Nephron progenitor cell (in vitro differentiated cells): ENCODE measurements around the gene C22orf23.

Experiments
- DNase-seq: peaks from one replicate; pipeline ENCODE4 v3.0.0; 2021
- H3K27ac Mint-ChIP-seq: 2 replicates; pipeline ENCODE4 v1.8.0; 2021; ENCODE audit warnings: mild to moderate bottlenecking, moderate library complexity, mixed read lengths
- H3K27me3 Mint-ChIP-seq: 2 replicates; pipeline ENCODE4 v1.8.0; 2021; ENCODE audit warnings: mild to moderate bottlenecking, low read depth, mixed read lengths; ENCODE audit not compliant: poor library complexity
- H3K36me3 Mint-ChIP-seq: 2 replicates; pipeline ENCODE4 v1.8.0; 2021; ENCODE audit warnings: low read depth, mixed read lengths
- H3K4me1 Mint-ChIP-seq: 2 replicates; pipeline ENCODE4 v1.8.0; 2021; ENCODE audit warnings: mixed read lengths
- H3K4me3 Mint-ChIP-seq: 2 replicates; pipeline ENCODE4 v1.8.0; 2021; ENCODE audit warnings: mild to moderate bottlenecking, moderate library complexity, mixed read lengths
- H3K9me3 Mint-ChIP-seq: 2 replicates; pipeline ENCODE4 v1.8.0; 2021; ENCODE audit warnings: mild to moderate bottlenecking, moderate library complexity, mixed read lengths
- TF ChIP-seq, protein P1 (sequence below): fragments of 200-600 bp; sonication (generic); IDR thresholded peaks from 2 replicates; pipeline ENCODE4 v1.5.0; 2021; ENCODE audit warnings: antibody characterized with exemption

Gene C22orf23

DNA sequence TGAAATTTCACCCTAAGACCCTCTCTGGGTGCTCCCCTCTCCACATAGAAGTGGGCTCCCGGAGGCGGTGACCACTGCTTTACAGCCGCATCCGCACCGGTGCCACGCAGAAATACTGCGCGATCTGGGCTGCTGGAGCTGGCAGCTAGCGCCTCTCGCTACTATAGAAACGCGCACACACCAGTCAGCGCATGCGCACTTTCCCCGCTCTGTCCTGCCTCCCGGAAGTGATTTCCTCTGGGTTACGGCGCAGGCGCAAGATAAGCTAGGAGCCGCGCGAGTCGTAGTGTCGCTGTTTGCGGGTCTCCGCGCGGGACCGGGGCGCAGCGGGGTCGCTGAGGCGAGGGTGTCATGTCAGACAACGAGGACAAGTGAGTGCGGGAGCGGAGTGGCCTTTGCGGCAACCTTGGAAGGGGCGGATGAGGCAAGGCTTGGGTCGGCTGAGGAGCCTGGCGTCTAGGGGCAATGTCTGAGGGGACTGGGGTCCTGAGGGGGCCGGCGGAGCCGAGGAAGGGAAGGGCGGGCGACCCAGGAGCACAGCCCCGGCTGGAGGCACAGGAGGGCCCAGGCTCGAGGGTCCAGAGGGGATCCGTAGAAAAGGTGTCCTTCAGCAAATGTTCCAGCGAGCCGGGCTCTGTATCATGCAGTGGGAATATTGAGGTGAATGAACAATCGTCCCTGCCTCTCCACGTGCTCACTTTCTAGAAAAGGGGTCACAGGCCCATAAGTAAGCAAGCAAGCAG, at the start of gene C22orf23, which contains the start of gene POLR2F:
Gene C22orf23 (minus strand): TSS at position 165 of the 743 bp plus-strand sequence. CDS start 452 bp downstream, outside the sequence.
Gene POLR2F (plus strand): TSS at position 263 of the 743 bp plus-strand sequence. CDS start 89 bp downstream, at position 352.
- TF ChIP-seq, protein P1, sequence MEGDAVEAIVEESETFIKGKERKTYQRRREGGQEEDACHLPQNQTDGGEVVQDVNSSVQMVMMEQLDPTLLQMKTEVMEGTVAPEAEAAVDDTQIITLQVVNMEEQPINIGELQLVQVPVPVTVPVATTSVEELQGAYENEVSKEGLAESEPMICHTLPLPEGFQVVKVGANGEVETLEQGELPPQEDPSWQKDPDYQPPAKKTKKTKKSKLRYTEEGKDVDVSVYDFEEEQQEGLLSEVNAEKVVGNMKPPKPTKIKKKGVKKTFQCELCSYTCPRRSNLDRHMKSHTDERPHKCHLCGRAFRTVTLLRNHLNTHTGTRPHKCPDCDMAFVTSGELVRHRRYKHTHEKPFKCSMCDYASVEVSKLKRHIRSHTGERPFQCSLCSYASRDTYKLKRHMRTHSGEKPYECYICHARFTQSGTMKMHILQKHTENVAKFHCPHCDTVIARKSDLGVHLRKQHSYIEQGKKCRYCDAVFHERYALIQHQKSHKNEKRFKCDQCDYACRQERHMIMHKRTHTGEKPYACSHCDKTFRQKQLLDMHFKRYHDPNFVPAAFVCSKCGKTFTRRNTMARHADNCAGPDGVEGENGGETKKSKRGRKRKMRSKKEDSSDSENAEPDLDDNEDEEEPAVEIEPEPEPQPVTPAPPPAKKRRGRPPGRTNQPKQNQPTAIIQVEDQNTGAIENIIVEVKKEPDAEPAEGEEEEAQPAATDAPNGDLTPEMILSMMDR = no peak
- Mint-ChIP-seq H3K27me3 (peaks cover 17% of the 10 kb centered on the region), H3K27ac (peak within 1 kb of the TSS; percentile 85), H3K4me1 (peaks cover 40% of the 10 kb centered on the region), H3K9me3 (no peaks in the 10 kb centered on the region), H3K4me3 (peak within 1 kb of the TSS; percentile 98), H3K36me3 (peaks cover 30% of the 10 kb centered on the region)
- DNase-seq = peak; percentile 98

DNA sequence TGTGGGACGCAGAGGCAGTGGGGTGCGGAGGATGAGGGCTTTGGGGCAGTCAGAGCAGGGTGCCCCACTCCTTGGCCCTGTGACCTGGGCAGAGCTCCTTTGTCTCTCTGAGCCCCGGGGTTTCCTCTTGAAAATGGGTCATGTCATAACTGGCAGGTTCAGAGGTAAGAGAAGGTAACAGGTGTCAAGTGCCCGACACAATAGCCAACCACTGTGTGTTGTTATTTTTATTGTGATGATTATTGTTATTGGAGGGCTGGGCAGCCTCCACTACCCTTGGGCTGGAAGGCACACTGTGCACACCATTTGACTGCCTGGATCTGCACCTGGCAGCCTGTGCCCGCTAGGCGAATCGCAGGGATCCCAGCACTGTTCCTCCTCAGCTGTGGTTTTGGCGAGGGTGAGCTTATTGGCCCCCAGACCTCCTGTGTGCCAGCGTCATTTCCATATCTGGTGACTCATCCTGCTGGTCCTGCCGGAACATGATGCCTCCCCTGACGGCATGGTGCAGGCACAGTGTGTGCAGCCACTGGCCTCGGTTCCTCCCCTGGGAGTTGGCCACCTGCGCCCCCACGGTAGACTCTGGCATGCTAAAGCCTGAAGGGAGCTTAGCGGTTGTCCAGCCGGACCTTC, 46.4 kb upstream of the C22orf23 start:
- no peak overlapping the region for H3K27ac Mint-ChIP-seq
- H3K4me3 Mint-ChIP-seq = no peak overlapping the region
- H3K4me1 Mint-ChIP-seq = peaks cover 36% of the 10 kb centered on the region
- DNase-seq = no peak
- TF ChIP-seq, protein P1 = no peak
- no peaks in the 10 kb centered on the region for H3K36me3 Mint-ChIP-seq
- peaks cover 8% of the 10 kb centered on the region for H3K27me3 Mint-ChIP-seq
- no peaks in the 10 kb centered on the region for H3K9me3 Mint-ChIP-seq

DNA sequence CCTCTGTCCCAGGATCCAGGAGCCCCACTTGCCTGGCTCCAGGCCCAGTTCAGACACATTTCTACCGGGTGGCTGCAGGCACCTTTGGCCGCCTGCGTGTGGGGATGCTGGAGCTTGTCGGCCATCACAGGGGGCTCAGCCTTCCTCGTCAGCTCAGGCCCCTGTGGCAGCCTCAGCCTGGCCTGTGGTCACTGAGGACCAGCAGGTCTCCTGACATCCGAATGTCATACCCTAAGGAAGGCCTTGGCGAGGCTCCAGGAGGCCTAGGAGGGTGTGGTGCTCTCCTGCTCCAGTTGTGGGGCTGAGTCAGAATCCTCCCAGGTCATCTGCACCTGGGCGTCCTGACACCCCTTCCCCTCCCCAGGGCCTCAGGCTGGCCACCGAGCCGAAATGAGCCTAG, 45.8 kb upstream of the C22orf23 start:
- Mint-ChIP-seq H3K36me3 (no peaks in the 10 kb centered on the region), H3K4me1 (peaks cover 36% of the 10 kb centered on the region), H3K9me3 (no peaks in the 10 kb centered on the region), H3K27ac (no peak overlapping the region), H3K27me3 (peaks cover 8% of the 10 kb centered on the region), H3K4me3 (no peak overlapping the region)
- TF ChIP-seq, protein P1 = no peak
- no peak for DNase-seq

DNA sequence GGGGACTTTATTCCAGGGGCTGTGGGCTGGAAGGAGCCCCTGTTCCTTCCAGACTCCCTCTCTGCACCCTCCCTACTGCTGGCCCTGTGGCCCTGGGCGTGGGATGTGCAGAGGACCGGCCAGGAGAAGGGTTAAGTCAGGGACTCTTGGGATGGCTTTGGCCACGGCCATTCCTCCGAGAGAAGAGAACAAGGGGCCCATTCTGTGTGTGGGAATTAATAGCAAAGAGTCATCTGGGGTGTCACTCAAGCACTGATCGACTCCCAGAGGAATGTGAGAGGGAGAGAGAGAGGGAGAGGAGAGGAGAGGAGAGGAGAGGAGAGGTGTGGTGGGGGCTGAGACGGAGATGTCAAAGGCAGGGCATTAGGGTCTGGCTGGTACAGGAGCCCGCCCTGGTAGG, 45.1 kb upstream of the C22orf23 start:
- Mint-ChIP-seq H3K9me3 (no peaks in the 10 kb centered on the region), H3K27ac (no peak overlapping the region), H3K27me3 (peaks cover 8% of the 10 kb centered on the region), H3K4me1 (peaks cover 36% of the 10 kb centered on the region), H3K36me3 (no peaks in the 10 kb centered on the region), H3K4me3 (no peak overlapping the region)
- no peak for DNase-seq
- TF ChIP-seq, protein P1 = no peak

DNA sequence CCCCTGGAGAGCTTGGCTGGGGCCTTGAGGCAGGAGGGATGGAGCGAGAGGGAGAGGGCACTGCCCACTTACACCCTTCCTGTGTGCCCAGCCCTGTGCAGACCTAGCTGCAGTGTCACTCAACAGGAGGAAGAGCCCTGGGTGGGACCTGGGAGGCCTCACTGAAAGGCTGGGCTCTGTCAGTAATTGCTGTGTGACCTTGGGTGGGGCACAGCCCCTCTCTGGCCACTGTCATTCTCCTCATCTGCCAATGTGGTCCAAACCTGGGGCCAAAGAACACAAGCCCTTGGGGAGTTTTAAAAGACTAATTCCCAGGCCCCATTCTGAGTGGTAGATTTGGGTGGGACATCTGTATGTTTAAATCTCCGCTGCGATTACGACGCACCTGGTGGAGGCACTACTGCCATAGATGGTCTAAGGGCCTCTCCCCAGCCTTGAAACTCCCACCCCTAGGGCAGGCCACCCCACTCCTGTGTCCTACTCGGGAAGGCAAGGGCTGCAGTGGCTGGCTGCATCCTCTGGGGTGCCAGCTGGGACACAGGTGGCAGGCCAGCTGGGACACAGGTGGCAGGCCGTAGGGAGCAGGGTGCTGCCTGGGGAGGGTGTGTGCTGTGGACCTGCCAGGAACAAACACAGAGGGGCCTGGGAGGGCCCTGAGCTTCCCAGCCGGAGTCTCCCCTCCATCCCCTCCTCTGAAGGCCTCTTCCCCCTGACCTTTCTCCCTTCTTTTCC, 43.3 kb upstream of the C22orf23 start:
- TF ChIP-seq, protein P1 = no peak
- H3K36me3 Mint-ChIP-seq = no peaks in the 10 kb centered on the region
- H3K4me3 Mint-ChIP-seq = no peak overlapping the region
- no peak for DNase-seq
- peaks cover 15% of the 10 kb centered on the region for H3K27me3 Mint-ChIP-seq
- peaks cover 36% of the 10 kb centered on the region for H3K4me1 Mint-ChIP-seq
- no peaks in the 10 kb centered on the region for H3K9me3 Mint-ChIP-seq
- peak overlapping the region; percentile 82 for H3K27ac Mint-ChIP-seq
